Lower leg skin (tissue), 3 donors: ENCODE results near the gene TNFSF10.

Source experiments
- POLR2A ChIP-seq, 2 donors: fragments of 450-650 bp; IDR thresholded peaks; one replicate each; pipeline ENCODE4 v1.6.1; 2016 to 2017; ENCODE audit warnings: antibody characterized with exemption in 2 of 2, mild to moderate bottlenecking in 1 of 2, moderate library complexity in 1 of 2
- TF ChIP-seq, protein P1 (sequence below), 3 donors: fragments of 450-650 bp; IDR thresholded peaks; one replicate each; pipeline ENCODE4 v1.5.1; 2016; ENCODE audit warnings: antibody characterized with exemption in 3 of 3, mild to moderate bottlenecking in 3 of 3, moderate library complexity in 2 of 3

DNA sequence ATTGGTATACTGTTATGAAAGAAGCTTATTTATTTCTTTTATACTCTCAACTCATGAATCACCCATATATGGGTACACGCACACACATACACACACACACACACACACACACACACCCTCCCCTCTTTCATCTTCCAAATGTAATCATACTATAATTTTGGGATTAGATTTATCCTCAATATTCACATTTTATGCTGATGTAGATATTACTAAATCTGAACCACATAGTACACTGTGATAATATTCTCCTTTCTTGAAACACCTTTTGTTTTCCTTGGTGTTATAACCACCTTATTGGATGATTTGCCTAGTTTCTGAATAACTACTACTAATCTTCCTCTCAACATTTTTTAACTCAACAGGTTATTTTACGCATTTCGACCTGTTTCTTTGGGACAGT, 66.8 kb downstream of the TNFSF10 start:
- TF ChIP-seq, protein P1, sequence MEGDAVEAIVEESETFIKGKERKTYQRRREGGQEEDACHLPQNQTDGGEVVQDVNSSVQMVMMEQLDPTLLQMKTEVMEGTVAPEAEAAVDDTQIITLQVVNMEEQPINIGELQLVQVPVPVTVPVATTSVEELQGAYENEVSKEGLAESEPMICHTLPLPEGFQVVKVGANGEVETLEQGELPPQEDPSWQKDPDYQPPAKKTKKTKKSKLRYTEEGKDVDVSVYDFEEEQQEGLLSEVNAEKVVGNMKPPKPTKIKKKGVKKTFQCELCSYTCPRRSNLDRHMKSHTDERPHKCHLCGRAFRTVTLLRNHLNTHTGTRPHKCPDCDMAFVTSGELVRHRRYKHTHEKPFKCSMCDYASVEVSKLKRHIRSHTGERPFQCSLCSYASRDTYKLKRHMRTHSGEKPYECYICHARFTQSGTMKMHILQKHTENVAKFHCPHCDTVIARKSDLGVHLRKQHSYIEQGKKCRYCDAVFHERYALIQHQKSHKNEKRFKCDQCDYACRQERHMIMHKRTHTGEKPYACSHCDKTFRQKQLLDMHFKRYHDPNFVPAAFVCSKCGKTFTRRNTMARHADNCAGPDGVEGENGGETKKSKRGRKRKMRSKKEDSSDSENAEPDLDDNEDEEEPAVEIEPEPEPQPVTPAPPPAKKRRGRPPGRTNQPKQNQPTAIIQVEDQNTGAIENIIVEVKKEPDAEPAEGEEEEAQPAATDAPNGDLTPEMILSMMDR (IDR thresholded peaks at IDR 0.05) = no peak
- TF ChIP-seq POLR2A (IDR thresholded peaks at IDR 0.05) = no peak
